PC-3 (cell line): Measurements from ENCODE around the gene CHTF8. TPM values are rescaled to one million over a fixed set of nuclear protein-coding genes. Genes with fewer than 3 reads are reported as not detected.
A peak's percentile ranks its signal among the peaks of the same experiment; 100 is the strongest.

Experiments used
- ATAC-seq: fragments of 200-7000 bp; cut with Tn5 transposase; 2 replicates; pipeline ENCODE4 v1.9.1; 2020; ENCODE audit warnings: mild to moderate bottlenecking, moderate library complexity
- BruUV-seq: library from RNA; stranded (reverse); fragments of 400-500 nt; replicated peaks from 2 replicates; lab custom pipeline; 2021; lab: Mats Ljungman, UMichigan
- CTCF ChIA-PET: fragments of 300-600 bp; sonication (Branson Sonifier 250); formaldehyde crosslinking; loops from one replicate; lab custom pipeline; 2022; ENCODE audit warnings: antibody characterized with exemption; lab: Charles Lee
- POLR2A ChIA-PET: fragments of 300-600 bp; sonication (Branson Sonifier 250); formaldehyde crosslinking; loops from one replicate; lab custom pipeline; 2022; ENCODE audit warnings: antibody characterized with exemption; ENCODE audit not compliant: unreplicated experiment; lab: Charles Lee
- DNase-seq: peaks from one replicate; pipeline ENCODE4 v3.0.0-alpha.2; 2015
- H2AFZ ChIP-seq: fragments of 300-600 bp; sonication (generic); 2 replicates; pipeline ENCODE4 v1.6.0; 2016; ENCODE audit warnings: antibody characterized with exemption, low read length
- H3F3A ChIP-seq: fragments of 300-600 bp; sonication (generic); one replicate; pipeline ENCODE4 v1.6.0; 2017; ENCODE audit warnings: antibody characterized with exemption, low read length, control low read depth, mild to moderate bottlenecking; ENCODE audit not compliant: unreplicated experiment
- H3K27ac ChIP-seq: fragments of 300-600 bp; sonication (generic); 2 replicates; pipeline ENCODE4 v1.5.1; 2016; ENCODE audit warnings: mild to moderate bottlenecking, low read length
- H3K27me3 ChIP-seq: fragments of 300-600 bp; sonication (generic); 2 replicates; pipeline ENCODE4 v1.6.1; 2016; ENCODE audit warnings: low read length, mixed read lengths
- H3K36me3 ChIP-seq: fragments of 300-600 bp; sonication (generic); 2 replicates; pipeline ENCODE4 v1.6.1; 2016; ENCODE audit warnings: low read depth, mixed run types, low read length, mixed read lengths
- H3K4me1 ChIP-seq: fragments of 300-600 bp; sonication (generic); 2 replicates; pipeline ENCODE4 v1.5.1; 2016; ENCODE audit warnings: low read length; ENCODE audit not compliant: insufficient read depth
- H3K4me2 ChIP-seq: fragments of 300-600 bp; sonication (generic); 2 replicates; pipeline ENCODE4 v1.6.0; 2016; ENCODE audit warnings: low read length
- H3K4me3 ChIP-seq: fragments of 300-600 bp; sonication (generic); 2 replicates; pipeline ENCODE4 v1.5.1; 2016; ENCODE audit warnings: mild to moderate bottlenecking, low read length, mixed read lengths
- H3K79me2 ChIP-seq: fragments of 300-600 bp; sonication (generic); 2 replicates; pipeline ENCODE4 v1.6.1; 2017; ENCODE audit warnings: low read length, mixed read lengths
- H3K9ac ChIP-seq: fragments of 300-600 bp; sonication (generic); 2 replicates; pipeline ENCODE4 v1.6.0; 2016; ENCODE audit warnings: mild to moderate bottlenecking, low read length
- H3K9me2 ChIP-seq: fragments of 300-600 bp; sonication (generic); replicated peaks from 2 replicates; pipeline ENCODE4 v1.6.1; 2016; ENCODE audit warnings: mixed run types, low read length, mixed read lengths
- H3K9me3 ChIP-seq: fragments of 300-600 bp; sonication (generic); 2 replicates; pipeline ENCODE4 v1.6.1; 2016; ENCODE audit warnings: low read length, mixed read lengths
- H4K20me1 ChIP-seq: fragments of 300-600 bp; sonication (generic); 2 replicates; pipeline ENCODE4 v1.6.1; 2016; ENCODE audit warnings: low read length, mixed read lengths
- CTCF ChIP-seq: fragments of 300-600 bp; sonication (generic); conservative IDR thresholded peaks from 2 replicates; pipeline ENCODE4 v1.5.1; 2017; ENCODE audit warnings: antibody characterized with exemption, low read depth, mild to moderate bottlenecking, low read length
- EZH2 ChIP-seq: fragments of 300-600 bp; sonication (generic); IDR thresholded peaks from one replicate; pipeline ENCODE4 v1.6.1; 2017; ENCODE audit warnings: antibody characterized with exemption, mild to moderate bottlenecking, low read length; ENCODE audit not compliant: unreplicated experiment
- EZH2phosphoT487 ChIP-seq: fragments of 300-600 bp; sonication (generic); IDR thresholded peaks from 2 replicates; pipeline ENCODE4 v1.6.1; 2018; ENCODE audit warnings: mild to moderate bottlenecking, antibody characterized with exemption, low read length, borderline replicate concordance
- intact Hi-C: fragments of 100-400 bp; cut with micrococcal nuclease; formaldehyde crosslinking; loops from 2 replicates; pipeline ENCODE4 v1.9.0; 2023
- total RNA-seq: library from RNA; depleted of rRNA; stranded (reverse); fragments of >200 nt; gene quantifications from 2 replicates; pipeline ENCODE4 v1.2.3, GENCODE V29; 2014

Gene CHTF8
- total RNA-seq, 1 experiment from 2014 or later: 45.9 TPM

- Histone ChIP-seq H4K20me1 (peaks cover 16% of the 10 kb centered on the region; the same call in 1 of the 2 replicates), H3K36me3 (peaks cover 49% of the 10 kb centered on the region), H2AFZ (no peak overlapping the region), H3F3A (peaks cover 10% of the 10 kb centered on the region), H3K27ac (no peak overlapping the region), H3K4me3 (no peak overlapping the region), H3K79me2 (peaks cover 15% of the 10 kb centered on the region; the same call in 1 of the 2 replicates), H3K4me1 (peaks cover 17% of the 10 kb centered on the region), H3K9me3 (no peaks in the 10 kb centered on the region), H3K4me2 (no peak overlapping the region), H3K9me2 (no peaks in the 10 kb centered on the region), H3K9ac (no peak overlapping the region), H3K27me3 (no peaks in the 10 kb centered on the region)
- BruUV-seq: no TSS peak
- TF ChIP-seq EZH2phosphoT487 (no peak), CTCF (no peak), EZH2 (no peak)
- DNase-seq (no peak), ATAC-seq (no peak)
- intact Hi-C loops: no loop called here
- CTCF ChIA-PET: no interaction called here
- POLR2A ChIA-PET: no interaction called here
Observed at GRCh38 chr16:69114976-69115355, 17.4 kb downstream of the CHTF8 start.

GRCh38 chr16:69114346-69114975, 17.9 kb downstream of the CHTF8 start:
- no peak overlapping the region for H3K4me2 ChIP-seq
- no TSS peak for BruUV-seq
- H4K20me1 ChIP-seq: peaks cover 21% of the 10 kb centered on the region; the same call in 1 of the 2 replicates
- H3K27ac ChIP-seq: no peak overlapping the region
- peaks cover 19% of the 10 kb centered on the region for H3K4me1 ChIP-seq
- intact Hi-C loops: no loop called here
- DNase-seq (no peak), ATAC-seq (no peak)
- H3K27me3 ChIP-seq: no peaks in the 10 kb centered on the region
- ChIA-PET CTCF (interaction anchor here (0.5 kb wide), 1 partner anchor 94 kb away, joined by 3 read pairs; no protein-coding TSS in a partner anchor), POLR2A (no interaction called here)
- no peak overlapping the region for H3K4me3 ChIP-seq
- TF ChIP-seq EZH2 (no peak), CTCF (no peak), EZH2phosphoT487 (no peak)
- H3K9me3 ChIP-seq: no peaks in the 10 kb centered on the region
- peaks cover 54% of the 10 kb centered on the region for H3K36me3 ChIP-seq
- H3F3A ChIP-seq: peaks cover 10% of the 10 kb centered on the region
- H3K9ac ChIP-seq: no peak overlapping the region
- no peak overlapping the region for H2AFZ ChIP-seq
- no peaks in the 10 kb centered on the region for H3K9me2 ChIP-seq
- H3K79me2 ChIP-seq: peaks cover 20% of the 10 kb centered on the region

- peaks cover 66% of the 10 kb centered on the region for H3K36me3 ChIP-seq
- no peaks in the 10 kb centered on the region for H3K9me2 ChIP-seq
- ATAC-seq (peak; percentile 0; the same call in 1 of the 2 replicates), DNase-seq (no peak)
- H3K9ac ChIP-seq: no peak overlapping the region
- H3K79me2 ChIP-seq: peaks cover 33% of the 10 kb centered on the region
- H3K9me3 ChIP-seq: no peaks in the 10 kb centered on the region
- POLR2A ChIA-PET: no interaction called here
- intact Hi-C loops: no loop called here
- peaks cover 15% of the 10 kb centered on the region for H3F3A ChIP-seq
- TF ChIP-seq CTCF (no peak), EZH2 (no peak), EZH2phosphoT487 (no peak)
- no peaks in the 10 kb centered on the region for H3K27me3 ChIP-seq
- no peak overlapping the region for H3K27ac ChIP-seq
- peaks cover 33% of the 10 kb centered on the region for H4K20me1 ChIP-seq
- H3K4me1 ChIP-seq: peaks cover 31% of the 10 kb centered on the region
- no peak overlapping the region for H3K4me3 ChIP-seq
- no peak overlapping the region for H3K4me2 ChIP-seq
- BruUV-seq: no TSS peak
- H2AFZ ChIP-seq: no peak overlapping the region
- CTCF ChIA-PET: no interaction called here
Observed at GRCh38 chr16:69113216-69113615, 19.2 kb downstream of the CHTF8 start.
